Memory B cell (primary cell): ENCODE data around the gene YBX1.
"Not testable (repeated sequence)": the region's sequence is repeated elsewhere in the genome, so short reads cannot be mapped to it uniquely, and the experiment has no call there.

Experiments used
- ATAC-seq: fragments of 150-1000 bp; cut with Tn5 transposase; 2 replicates; pipeline ENCODE4 v1.10.0; 2021; ENCODE audit warnings: low read depth, mild to moderate bottlenecking, moderate library complexity
- DNase-seq, 2 donors: peaks; one replicate each; pipeline ENCODE4 v3.0.0; 2022; ENCODE audit warnings: low spot score in 2 of 2
- H3K27ac Mint-ChIP-seq: one replicate; pipeline ENCODE4 v1.8.0; 2022; ENCODE audit warnings: mild to moderate bottlenecking, moderate library complexity, mixed read lengths
- H3K27me3 Mint-ChIP-seq: one replicate; pipeline ENCODE4 v1.8.0; 2022; ENCODE audit warnings: mixed read lengths
- H3K36me3 Mint-ChIP-seq: one replicate; pipeline ENCODE4 v1.8.0; 2022; ENCODE audit warnings: mild to moderate bottlenecking, mixed read lengths
- H3K4me1 Mint-ChIP-seq: one replicate; pipeline ENCODE4 v1.8.0; 2022; ENCODE audit warnings: mixed read lengths
- H3K4me3 Mint-ChIP-seq: one replicate; pipeline ENCODE4 v1.8.0; 2022; ENCODE audit warnings: mild to moderate bottlenecking, moderate library complexity, mixed read lengths
- H3K9me3 Mint-ChIP-seq: one replicate; pipeline ENCODE4 v1.8.0; 2022; ENCODE audit warnings: mixed read lengths

YBX1 gene

DNA sequence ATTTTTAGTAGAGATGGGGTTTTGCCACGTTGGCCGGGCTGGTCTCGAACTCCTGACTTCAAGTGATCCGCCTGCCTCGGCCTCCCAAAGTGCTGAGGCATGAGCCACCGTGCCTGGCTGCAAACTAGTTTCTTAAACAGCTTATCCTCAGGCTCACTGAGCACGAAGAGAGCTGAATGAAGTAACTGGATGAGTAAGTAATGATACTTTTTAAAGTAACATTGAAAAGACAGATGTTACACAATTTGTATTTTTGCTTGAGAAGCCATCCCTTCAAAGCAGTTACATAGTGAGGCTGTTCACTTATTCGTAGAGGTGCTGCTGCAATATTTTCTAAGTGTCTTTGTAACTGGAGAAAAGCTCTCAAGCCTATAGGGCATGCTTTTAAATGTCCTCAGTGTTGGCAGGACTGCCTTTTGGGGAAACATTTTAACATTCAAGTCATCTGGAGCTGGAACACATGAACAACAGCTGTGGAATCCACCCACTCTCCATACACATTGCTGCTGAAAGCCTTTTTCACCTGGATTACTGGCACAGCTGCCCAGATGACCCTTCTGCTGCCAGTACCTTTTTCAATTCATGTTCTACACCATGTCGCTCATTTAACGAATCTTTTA is 2.7 kb upstream of the YBX1 start:
- Mint-ChIP-seq H3K4me1 (peaks cover 26% of the 10 kb centered on the region), H3K27me3 (no peaks in the 10 kb centered on the region), H3K36me3 (peaks cover 14% of the 10 kb centered on the region), H3K4me3 (no peak overlapping the region), H3K27ac (no peak overlapping the region), H3K9me3 (no peaks in the 10 kb centered on the region)
- ATAC-seq (no peak), DNase-seq (no peak)

DNA sequence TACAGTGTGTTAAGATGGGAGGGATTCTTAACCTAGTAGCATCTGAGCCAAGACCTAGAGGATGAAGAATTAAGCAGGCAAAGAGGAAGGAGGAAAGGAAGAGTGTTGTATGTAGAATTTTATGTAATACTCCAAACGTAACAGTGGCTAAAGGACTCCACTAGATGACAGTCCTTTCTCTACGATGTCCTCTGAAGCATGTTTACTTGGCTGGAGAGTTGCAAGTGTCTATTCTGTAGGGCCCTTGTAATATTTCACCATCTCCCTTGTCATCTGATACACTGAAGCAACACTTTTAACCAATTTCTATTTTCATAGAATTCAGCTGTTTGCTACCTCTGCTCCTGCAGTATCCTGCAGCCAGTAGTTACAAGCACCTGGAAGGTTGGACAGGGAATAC is 2.2 kb upstream of the YBX1 start:
- Mint-ChIP-seq H3K9me3 (no peaks in the 10 kb centered on the region), H3K4me1 (peaks cover 30% of the 10 kb centered on the region), H3K27me3 (no peaks in the 10 kb centered on the region), H3K27ac (no peak overlapping the region), H3K36me3 (peaks cover 18% of the 10 kb centered on the region), H3K4me3 (peak overlapping the region; percentile 8)
- ATAC-seq: no peak
- no peak for DNase-seq

DNA sequence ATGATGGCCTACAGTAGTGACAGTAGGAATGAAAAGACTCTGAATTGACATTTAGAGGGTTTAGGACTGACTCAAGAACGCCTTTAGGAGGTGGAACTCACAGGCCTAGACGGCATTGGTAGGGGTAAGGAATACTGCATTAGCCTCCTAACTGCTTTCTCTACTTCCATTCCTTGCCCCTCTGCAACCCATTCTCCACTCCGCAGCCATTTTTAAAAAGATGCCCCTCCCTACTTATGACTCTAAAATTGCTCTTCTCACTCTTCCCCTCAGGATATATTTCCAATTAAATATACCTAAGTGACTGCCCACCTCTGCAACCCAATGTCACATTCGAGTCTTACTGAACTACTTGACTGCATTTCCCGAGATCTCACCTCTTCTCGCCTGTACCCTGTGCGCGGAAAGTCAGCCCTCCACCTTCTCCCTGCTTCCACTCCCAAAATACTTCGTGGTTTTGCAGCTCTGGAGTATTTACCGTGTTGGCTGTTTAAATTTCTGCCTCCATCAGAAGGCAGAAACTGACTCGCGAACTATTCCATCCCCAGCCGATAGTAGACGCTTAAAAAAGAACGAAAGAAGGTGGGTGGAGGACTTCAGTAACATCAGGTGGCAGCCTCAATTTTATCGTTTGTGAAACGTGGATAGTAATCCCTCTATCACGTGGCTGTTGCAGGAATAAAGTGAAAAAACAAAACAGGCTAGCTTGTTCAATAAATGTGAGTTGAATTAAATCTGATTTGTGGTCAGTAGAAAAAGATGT is 1.1 kb upstream of the YBX1 start:
- peak overlapping the region; percentile 93 for H3K4me3 Mint-ChIP-seq
- ATAC-seq (no peak), DNase-seq (no peak)
- no peaks in the 10 kb centered on the region for H3K9me3 Mint-ChIP-seq
- H3K36me3 Mint-ChIP-seq: peaks cover 13% of the 10 kb centered on the region
- no peaks in the 10 kb centered on the region for H3K27me3 Mint-ChIP-seq
- H3K27ac Mint-ChIP-seq: peak overlapping the region; percentile 96
- peaks cover 37% of the 10 kb centered on the region for H3K4me1 Mint-ChIP-seq

- Mint-ChIP-seq H3K4me3 (peak overlapping the region; percentile 93), H3K36me3 (peaks cover 11% of the 10 kb centered on the region), H3K4me1 (peaks cover 43% of the 10 kb centered on the region), H3K27ac (peak overlapping the region; percentile 96)
- not testable (repeated sequence) for H3K9me3 Mint-ChIP-seq, DNase-seq, H3K27me3 Mint-ChIP-seq
- ATAC-seq: peak; percentile 9
Measured at GRCh38 chr1:42682484-42682738, 193 bp downstream of the YBX1 start.

DNA sequence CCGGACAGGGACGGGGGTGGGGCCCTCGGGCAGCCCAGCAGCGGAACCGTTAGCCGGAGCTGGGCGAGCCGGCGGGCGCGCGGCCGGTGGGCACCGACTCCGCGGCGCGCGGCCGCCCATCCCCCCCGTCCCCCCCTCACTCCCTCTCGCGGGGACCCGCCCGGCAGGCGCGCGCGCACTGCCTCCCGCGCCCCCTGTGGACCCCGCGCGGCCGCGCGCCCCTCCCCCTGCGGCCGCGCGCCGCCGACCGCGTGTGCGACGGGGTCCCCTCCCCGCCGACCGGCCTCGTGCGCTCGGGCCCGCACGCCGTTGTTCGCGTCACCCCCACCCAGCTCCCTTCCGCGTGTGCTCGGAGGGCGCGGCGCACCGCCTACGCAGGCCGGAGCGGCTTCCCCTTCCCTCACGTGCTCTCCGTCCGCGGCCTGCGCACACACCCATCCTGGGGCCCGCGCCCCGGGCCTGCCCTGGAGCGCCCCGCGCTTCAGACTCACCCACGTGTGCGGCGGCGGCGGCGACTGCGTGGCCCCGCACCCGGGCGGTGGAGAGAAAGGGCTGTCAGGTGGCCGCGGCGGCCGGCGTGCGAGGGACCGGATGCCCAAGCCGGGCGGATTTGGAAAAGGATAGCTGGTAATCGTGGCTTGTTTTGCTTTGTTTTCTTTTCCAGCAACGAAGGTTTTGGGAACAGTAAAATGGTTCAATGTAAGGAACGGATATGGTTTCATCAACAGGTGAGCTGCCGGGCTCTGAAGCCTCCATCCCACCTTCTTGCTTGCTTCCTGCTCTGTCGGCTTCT is 717 bp downstream of the YBX1 start:
- peak overlapping the region; percentile 93 for H3K4me3 Mint-ChIP-seq
- H3K36me3 Mint-ChIP-seq: peaks cover 11% of the 10 kb centered on the region
- peak; percentile 65 for ATAC-seq
- peak overlapping the region; percentile 96 for H3K27ac Mint-ChIP-seq
- no peaks in the 10 kb centered on the region for H3K27me3 Mint-ChIP-seq
- DNase-seq: peak; percentile 67 to 77
- H3K4me1 Mint-ChIP-seq: peaks cover 48% of the 10 kb centered on the region
- no peaks in the 10 kb centered on the region for H3K9me3 Mint-ChIP-seq

GRCh38 chr1:42684139-42684538 is 1.9 kb downstream of the YBX1 start:
- H3K9me3 Mint-ChIP-seq: no peaks in the 10 kb centered on the region
- peak overlapping the region; percentile 93 for H3K4me3 Mint-ChIP-seq
- ATAC-seq (no peak), DNase-seq (no peak)
- peak overlapping the region; percentile 96 for H3K27ac Mint-ChIP-seq
- peaks cover 56% of the 10 kb centered on the region for H3K4me1 Mint-ChIP-seq
- no peaks in the 10 kb centered on the region for H3K27me3 Mint-ChIP-seq
- H3K36me3 Mint-ChIP-seq: peaks cover 11% of the 10 kb centered on the region

GRCh38 chr1:42686418-42686817 is 4.2 kb downstream of the YBX1 start:
- ATAC-seq (no peak), DNase-seq (no peak)
- Mint-ChIP-seq H3K36me3 (peaks cover 11% of the 10 kb centered on the region), H3K27me3 (no peaks in the 10 kb centered on the region), H3K4me3 (peak overlapping the region; percentile 34), H3K27ac (peak overlapping the region; percentile 52), H3K9me3 (no peaks in the 10 kb centered on the region), H3K4me1 (peaks cover 56% of the 10 kb centered on the region)

- H3K27me3 Mint-ChIP-seq: no peaks in the 10 kb centered on the region
- no peak for ATAC-seq
- peaks cover 3% of the 10 kb centered on the region for H3K36me3 Mint-ChIP-seq
- peaks cover 47% of the 10 kb centered on the region for H3K4me1 Mint-ChIP-seq
- H3K27ac Mint-ChIP-seq: no peak overlapping the region
- H3K4me3 Mint-ChIP-seq: no peak overlapping the region
- no peak for DNase-seq
- no peaks in the 10 kb centered on the region for H3K9me3 Mint-ChIP-seq
Measured at GRCh38 chr1:42689912-42690311, 7.7 kb downstream of the YBX1 start.

DNA sequence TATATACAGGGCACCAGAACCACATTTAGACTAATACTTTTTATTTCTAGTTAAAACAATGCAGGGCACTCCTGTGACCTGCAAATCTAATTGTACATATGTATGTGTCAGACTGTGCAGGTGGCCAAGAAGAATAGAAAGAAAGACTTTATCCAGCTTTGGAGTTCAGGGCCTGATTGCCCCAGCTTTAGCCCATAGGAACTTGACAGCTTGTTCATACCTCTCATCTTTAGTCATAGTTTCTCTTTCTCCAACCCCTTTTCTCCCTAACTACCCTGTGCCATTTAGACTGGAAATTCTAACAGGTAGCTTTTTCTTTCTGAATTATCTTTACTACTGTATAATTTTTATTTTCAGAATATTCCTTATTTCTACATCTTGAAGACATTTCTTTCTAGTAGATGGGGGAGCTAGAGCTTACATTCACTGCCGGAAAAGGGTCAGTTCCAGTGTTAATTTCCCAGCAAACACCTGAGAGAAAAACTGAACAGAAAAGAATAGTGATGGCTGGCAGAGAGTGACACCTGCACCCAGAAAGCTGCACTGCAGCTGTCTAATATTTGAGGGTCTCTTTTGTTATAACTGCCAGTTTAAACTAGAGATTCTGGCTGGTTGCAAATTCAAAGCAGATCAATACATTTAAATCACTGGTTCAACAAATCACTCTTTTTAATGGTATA is 8.4 kb downstream of the YBX1 start:
- H3K27ac Mint-ChIP-seq: peak overlapping the region; percentile 24
- H3K9me3 Mint-ChIP-seq: no peaks in the 10 kb centered on the region
- peaks cover 6% of the 10 kb centered on the region for H3K36me3 Mint-ChIP-seq
- ATAC-seq (peak; percentile 43), DNase-seq (no peak)
- H3K4me3 Mint-ChIP-seq: no peak overlapping the region
- no peaks in the 10 kb centered on the region for H3K27me3 Mint-ChIP-seq
- peaks cover 44% of the 10 kb centered on the region for H3K4me1 Mint-ChIP-seq

GRCh38 chr1:42691157-42691498 is 8.9 kb downstream of the YBX1 start:
- peak; percentile 27 for ATAC-seq
- Mint-ChIP-seq H3K4me3 (peak overlapping the region; percentile 27), H3K27ac (peak overlapping the region; percentile 83), H3K36me3 (peaks cover 9% of the 10 kb centered on the region), H3K9me3 (no peaks in the 10 kb centered on the region), H3K4me1 (peaks cover 43% of the 10 kb centered on the region), H3K27me3 (no peaks in the 10 kb centered on the region)
- no peak for DNase-seq

DNA sequence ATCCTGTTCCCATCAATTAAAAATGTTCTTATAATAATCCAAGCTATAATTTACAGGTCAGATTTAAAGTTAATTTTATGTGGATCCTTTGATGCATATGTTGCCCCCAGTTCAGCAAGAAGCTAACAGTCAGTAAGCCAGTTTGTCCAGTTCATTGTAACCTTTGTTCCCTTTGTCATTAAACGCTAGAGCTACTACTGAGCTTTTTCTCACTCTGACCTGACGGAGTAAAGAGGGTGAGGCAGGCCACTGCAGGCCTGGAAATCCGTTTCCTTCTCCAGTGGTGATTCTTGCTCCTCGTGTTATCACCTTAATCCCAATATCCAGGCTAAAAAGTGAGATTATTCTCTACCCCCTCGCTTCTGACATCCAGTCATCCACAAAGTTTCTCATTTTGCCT is 10.2 kb downstream of the YBX1 start:
- no peaks in the 10 kb centered on the region for H3K27me3 Mint-ChIP-seq
- peak overlapping the region; percentile 83 for H3K27ac Mint-ChIP-seq
- H3K4me3 Mint-ChIP-seq: no peak overlapping the region
- ATAC-seq (no peak), DNase-seq (no peak)
- peaks cover 16% of the 10 kb centered on the region for H3K36me3 Mint-ChIP-seq
- no peaks in the 10 kb centered on the region for H3K9me3 Mint-ChIP-seq
- peaks cover 36% of the 10 kb centered on the region for H3K4me1 Mint-ChIP-seq

DNA sequence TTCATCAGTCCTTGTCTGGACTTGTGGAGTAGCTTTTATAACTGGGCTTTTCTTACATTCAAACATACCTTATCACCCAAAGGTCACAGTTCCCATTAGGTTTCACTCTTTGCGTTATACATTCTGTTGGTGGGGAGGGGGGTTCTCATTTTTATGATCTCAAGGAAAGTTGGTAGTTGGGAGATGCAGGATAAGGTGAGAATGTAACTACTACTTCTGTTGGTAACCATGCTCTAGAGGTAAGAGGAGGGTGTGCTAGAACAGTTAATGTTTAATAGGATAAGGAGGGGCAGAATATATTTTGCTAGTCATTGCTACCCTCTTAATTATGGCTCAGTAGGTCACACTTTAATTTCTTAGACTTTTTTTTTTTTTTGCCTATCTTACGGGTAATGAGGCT is 10.7 kb downstream of the YBX1 start:
- peak overlapping the region; percentile 83 for H3K27ac Mint-ChIP-seq
- H3K36me3 Mint-ChIP-seq: peaks cover 18% of the 10 kb centered on the region
- H3K4me1 Mint-ChIP-seq: peaks cover 32% of the 10 kb centered on the region
- H3K9me3 Mint-ChIP-seq: no peaks in the 10 kb centered on the region
- no peak for DNase-seq
- no peak for ATAC-seq
- H3K4me3 Mint-ChIP-seq: no peak overlapping the region
- H3K27me3 Mint-ChIP-seq: no peaks in the 10 kb centered on the region

GRCh38 chr1:42698081-42698813 is 16.0 kb downstream of the YBX1 start:
- no peak overlapping the region for H3K27ac Mint-ChIP-seq
- DNase-seq (no peak), ATAC-seq (no peak)
- peaks cover 3% of the 10 kb centered on the region for H3K4me1 Mint-ChIP-seq
- no peaks in the 10 kb centered on the region for H3K9me3 Mint-ChIP-seq
- H3K36me3 Mint-ChIP-seq: peaks cover 43% of the 10 kb centered on the region
- no peaks in the 10 kb centered on the region for H3K27me3 Mint-ChIP-seq
- H3K4me3 Mint-ChIP-seq: no peak overlapping the region
